ENCODE data around the gene ASH1L. TPM values are rescaled to one million over a fixed set of nuclear protein-coding genes. Genes with fewer than 3 reads are reported as not detected.

The ASH1L gene
- total RNA-seq, 4 donors from 2014 or later, result 43.7 to 57.1 (median 52.0) TPM

- Histone ChIP-seq H3K36me3 (peaks cover 0 to 13% of the 10 kb centered on the region in 2 donors), H3K4me3 (no peak overlapping the region), H3K27me3 (no peaks in the 10 kb centered on the region), H3K9me3 (no peaks in the 10 kb centered on the region), H3K4me1 (peaks cover 4 to 5% of the 10 kb centered on the region in 2 donors), H3K27ac (no peak overlapping the region)
- ATAC-seq (no peak), DNase-seq (no peak)
- intact Hi-C loops (cut with DNase I; ENCODE audit: low total_unique reads) (no loop called here), in situ Hi-C loops (cut with MboI; ENCODE audit: low sequenced_read_pairs in 4 of 4) (no loop called here)
- TF ChIP-seq POLR2A (IDR thresholded peaks at IDR 0.05), result no peak
- TF ChIP-seq, protein P1, sequence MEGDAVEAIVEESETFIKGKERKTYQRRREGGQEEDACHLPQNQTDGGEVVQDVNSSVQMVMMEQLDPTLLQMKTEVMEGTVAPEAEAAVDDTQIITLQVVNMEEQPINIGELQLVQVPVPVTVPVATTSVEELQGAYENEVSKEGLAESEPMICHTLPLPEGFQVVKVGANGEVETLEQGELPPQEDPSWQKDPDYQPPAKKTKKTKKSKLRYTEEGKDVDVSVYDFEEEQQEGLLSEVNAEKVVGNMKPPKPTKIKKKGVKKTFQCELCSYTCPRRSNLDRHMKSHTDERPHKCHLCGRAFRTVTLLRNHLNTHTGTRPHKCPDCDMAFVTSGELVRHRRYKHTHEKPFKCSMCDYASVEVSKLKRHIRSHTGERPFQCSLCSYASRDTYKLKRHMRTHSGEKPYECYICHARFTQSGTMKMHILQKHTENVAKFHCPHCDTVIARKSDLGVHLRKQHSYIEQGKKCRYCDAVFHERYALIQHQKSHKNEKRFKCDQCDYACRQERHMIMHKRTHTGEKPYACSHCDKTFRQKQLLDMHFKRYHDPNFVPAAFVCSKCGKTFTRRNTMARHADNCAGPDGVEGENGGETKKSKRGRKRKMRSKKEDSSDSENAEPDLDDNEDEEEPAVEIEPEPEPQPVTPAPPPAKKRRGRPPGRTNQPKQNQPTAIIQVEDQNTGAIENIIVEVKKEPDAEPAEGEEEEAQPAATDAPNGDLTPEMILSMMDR (IDR thresholded peaks at IDR 0.05 in 4 of 5, conservative IDR thresholded peaks at IDR 0.05 in 1 of 5), result no peak
Observed at GRCh38 chr1:155478270-155478852, 84.2 kb downstream of the ASH1L start.

GRCh38 chr1:155474146-155474545, 88.5 kb downstream of the ASH1L start:
- no peak overlapping the region for H3K27ac ChIP-seq
- DNase-seq, result no peak
- TF ChIP-seq, protein P1 (IDR thresholded peaks at IDR 0.05 in 4 of 5, conservative IDR thresholded peaks at IDR 0.05 in 1 of 5), result no peak
- no peak for TF ChIP-seq POLR2A (IDR thresholded peaks at IDR 0.05)
- H3K9me3 ChIP-seq, result no peaks in the 10 kb centered on the region
- peaks cover 0 to 5% of the 10 kb centered on the region in 2 donors for H3K36me3 ChIP-seq
- H3K4me1 ChIP-seq, result peaks cover 4 to 5% of the 10 kb centered on the region in 2 donors
- no peak for ATAC-seq
- no peaks in the 10 kb centered on the region for H3K27me3 ChIP-seq
- intact Hi-C loops (cut with DNase I; ENCODE audit: low total_unique reads) (no loop called here), in situ Hi-C loops (cut with MboI; ENCODE audit: low sequenced_read_pairs in 4 of 4) (no loop called here)
- no peak overlapping the region for H3K4me3 ChIP-seq

GRCh38 chr1:155473151-155473821, 89.3 kb downstream of the ASH1L start:
- in situ Hi-C loops (cut with MboI; ENCODE audit: low sequenced_read_pairs in 4 of 4) (no loop called here), intact Hi-C loops (cut with DNase I; ENCODE audit: low total_unique reads) (no loop called here)
- H3K27me3 ChIP-seq, result no peaks in the 10 kb centered on the region
- TF ChIP-seq, protein P1 (IDR thresholded peaks at IDR 0.05 in 4 of 5, conservative IDR thresholded peaks at IDR 0.05 in 1 of 5), result no peak
- TF ChIP-seq POLR2A (IDR thresholded peaks at IDR 0.05), result no peak
- DNase-seq, result no peak
- H3K4me3 ChIP-seq, result no peak overlapping the region
- peaks cover 5 to 9% of the 10 kb centered on the region in 2 donors for H3K4me1 ChIP-seq
- H3K36me3 ChIP-seq, result peaks cover 0 to 5% of the 10 kb centered on the region in 2 donors
- H3K27ac ChIP-seq, result no peak overlapping the region
- no peaks in the 10 kb centered on the region for H3K9me3 ChIP-seq
- ATAC-seq, result no peak

GRCh38 chr1:155472491-155473083, 90.0 kb downstream of the ASH1L start:
- ATAC-seq, result no peak
- no peak for TF ChIP-seq POLR2A (IDR thresholded peaks at IDR 0.05)
- TF ChIP-seq, protein P1 (IDR thresholded peaks at IDR 0.05 in 4 of 5, conservative IDR thresholded peaks at IDR 0.05 in 1 of 5), result no peak
- Histone ChIP-seq H3K4me1 (peaks cover 8 to 13% of the 10 kb centered on the region in 2 donors), H3K36me3 (no peaks in the 10 kb centered on the region), H3K4me3 (no peak overlapping the region), H3K27me3 (no peaks in the 10 kb centered on the region), H3K27ac (no peak overlapping the region), H3K9me3 (no peaks in the 10 kb centered on the region)
- in situ Hi-C loops (cut with MboI; ENCODE audit: low sequenced_read_pairs in 4 of 4), result no loop called here
- DNase-seq, result no peak
- intact Hi-C loops (cut with DNase I; ENCODE audit: low total_unique reads), result no loop called here
